HepG2 (cell line): ENCODE data around the gene MTFR1L. TPM values are rescaled to one million over a fixed set of nuclear protein-coding genes. Genes with fewer than 3 reads are reported as not detected.

Experiments used
- ARNT ChIP-seq: fragments of 450-650 bp; IDR thresholded peaks from 2 replicates; pipeline ENCODE4 v1.6.1; 2017
- GATAD1 ChIP-seq: IDR thresholded peaks from 2 replicates; pipeline ENCODE4 v1.6.1; 2016; ENCODE audit warnings: missing genetic modification reagents, missing compliant biosample characterization
- KLF13 ChIP-seq: sonication (generic); formaldehyde crosslinking; IDR thresholded peaks from 2 replicates; pipeline ENCODE4 v1.4.0; 2020; ENCODE audit warnings: mild to moderate bottlenecking, missing genetic modification reagents
- LBX2 ChIP-seq: sonication (generic); formaldehyde crosslinking; IDR thresholded peaks from 2 replicates; pipeline ENCODE4 v1.5.0; 2020; ENCODE audit warnings: missing genetic modification reagents, mild to moderate bottlenecking, borderline replicate concordance
- MEIS1 ChIP-seq: sonication (generic); formaldehyde crosslinking; IDR thresholded peaks from 2 replicates; pipeline ENCODE4 v1.9.0; 2021; ENCODE audit warnings: mild to moderate bottlenecking, missing genetic modification reagents, moderate library complexity, borderline replicate concordance
- RXRB ChIP-seq: IDR thresholded peaks from 2 replicates; pipeline ENCODE4 v1.6.1; 2016; ENCODE audit warnings: borderline replicate concordance, missing genetic modification reagents, missing compliant biosample characterization
- SPEN ChIP-seq: sonication (generic); formaldehyde crosslinking; IDR thresholded peaks from 2 replicates; pipeline ENCODE4 v1.5.1; 2020; ENCODE audit warnings: low read depth, mild to moderate bottlenecking, missing genetic modification reagents
- TRIM24 ChIP-seq: sonication (generic); formaldehyde crosslinking; IDR thresholded peaks from 2 replicates; pipeline ENCODE4 v1.8.0; 2022; ENCODE audit warnings: mild to moderate bottlenecking, missing genetic modification reagents
- ZBTB43 ChIP-seq: sonication (generic); formaldehyde crosslinking; conservative IDR thresholded peaks from 2 replicates; pipeline ENCODE4 v1.4.0; 2020; ENCODE audit warnings: missing genetic modification reagents
- ZC3H4 ChIP-seq: sonication (generic); formaldehyde crosslinking; IDR thresholded peaks from 2 replicates; pipeline ENCODE4 v1.4.0; 2020; ENCODE audit warnings: missing genetic modification reagents, borderline replicate concordance
- ZNF10 ChIP-seq: sonication (generic); formaldehyde crosslinking; IDR thresholded peaks from 2 replicates; pipeline ENCODE4 v1.4.0; 2020; ENCODE audit warnings: mild to moderate bottlenecking, low read depth, missing genetic modification reagents, borderline replicate concordance
- ZNF136 ChIP-seq: sonication (generic); formaldehyde crosslinking; IDR thresholded peaks from 2 replicates; pipeline ENCODE4 v1.8.1; 2022; ENCODE audit warnings: low read depth, mild to moderate bottlenecking, moderate library complexity, missing genetic modification reagents
- ZNF138 ChIP-seq: sonication (generic); formaldehyde crosslinking; IDR thresholded peaks from 2 replicates; pipeline ENCODE4 v1.5.0; 2020; ENCODE audit warnings: mild to moderate bottlenecking, low read depth, missing genetic modification reagents
- ZNF207 ChIP-seq: fragments of 450-650 bp; IDR thresholded peaks from 2 replicates; pipeline ENCODE4 v1.6.1; 2016; ENCODE audit warnings: antibody characterized with exemption, borderline replicate concordance
- ZNF3 ChIP-seq: IDR thresholded peaks from 2 replicates; pipeline ENCODE4 v1.7.0; 2017; ENCODE audit warnings: inconsistent platforms
- ZNF354B ChIP-seq: sonication (generic); formaldehyde crosslinking; IDR thresholded peaks from 2 replicates; pipeline ENCODE4 v1.8.0; 2022; ENCODE audit warnings: mild to moderate bottlenecking, missing genetic modification reagents
- ZNF546 ChIP-seq: sonication (generic); formaldehyde crosslinking; conservative IDR thresholded peaks from 2 replicates; pipeline ENCODE4 v1.8.1; 2023; ENCODE audit warnings: mild to moderate bottlenecking, missing genetic modification reagents
- ZNF616 ChIP-seq: sonication (generic); formaldehyde crosslinking; IDR thresholded peaks from 2 replicates; pipeline ENCODE4 v1.5.0; 2020; ENCODE audit warnings: low read depth, mild to moderate bottlenecking, missing genetic modification reagents
- ZNF652 ChIP-seq: IDR thresholded peaks from 2 replicates; pipeline ENCODE4 v1.6.1; 2016; ENCODE audit warnings: low read depth, borderline replicate concordance
- ZNF772 ChIP-seq: sonication (generic); formaldehyde crosslinking; IDR thresholded peaks from 2 replicates; pipeline ENCODE4 v1.5.0; 2020; ENCODE audit warnings: mild to moderate bottlenecking, missing genetic modification reagents
- polyA plus RNA-seq, 8 experiments: library from polyadenylated mRNA; depleted of rRNA in 3 of 8; stranded (reverse) in 7 of 8; unstranded in 1 of 8; fragments of >200 nt; fragmentation: Illumina TruSeq in 4 of 8; extraction: Trizol in 4 of 8; gene quantifications; 2 replicates each; pipeline versions ENCODE4 v1.2.1 to v1.2.3, GENCODE V29; 2011 to 2016; ENCODE audit warnings: low read depth in 4 of 8, missing spikeins in 1 of 8, mixed read lengths in 1 of 8; ENCODE audit not compliant: insufficient read depth in 1 of 8
- total RNA-seq, 5 experiments: library from RNA; depleted of rRNA; stranded (reverse); fragments of >200 nt; fragmentation: Illumina TruSeq; extraction: Trizol; gene quantifications; 2 replicates each; pipeline ENCODE4 v1.2.3, GENCODE V29; 2016; ENCODE audit warnings: low read depth in 1 of 5
- TF ChIP-seq, protein P1 (sequence below): sonication (generic); formaldehyde crosslinking; IDR thresholded peaks from 2 replicates; pipeline ENCODE4 v1.9.0; 2021; ENCODE audit warnings: missing genetic modification reagents, borderline replicate concordance
- TF ChIP-seq, protein P2 (sequence below): IDR thresholded peaks from 2 replicates; pipeline ENCODE4 v1.6.1; 2016; ENCODE audit warnings: control low read depth
- TF ChIP-seq, protein P3 (sequence below): sonication (generic); formaldehyde crosslinking; IDR thresholded peaks from 2 replicates; pipeline ENCODE4 v1.5.0; 2020; ENCODE audit warnings: missing genetic modification reagents, mild to moderate bottlenecking, borderline replicate concordance

The MTFR1L gene
- total and polyA plus RNA-seq, 2 of the 13 experiments (the other 11 are each of a cell fraction or from before 2014, with no cell fraction given), result 38.0 to 55.7 TPM

- TF ChIP-seq, protein P1, sequence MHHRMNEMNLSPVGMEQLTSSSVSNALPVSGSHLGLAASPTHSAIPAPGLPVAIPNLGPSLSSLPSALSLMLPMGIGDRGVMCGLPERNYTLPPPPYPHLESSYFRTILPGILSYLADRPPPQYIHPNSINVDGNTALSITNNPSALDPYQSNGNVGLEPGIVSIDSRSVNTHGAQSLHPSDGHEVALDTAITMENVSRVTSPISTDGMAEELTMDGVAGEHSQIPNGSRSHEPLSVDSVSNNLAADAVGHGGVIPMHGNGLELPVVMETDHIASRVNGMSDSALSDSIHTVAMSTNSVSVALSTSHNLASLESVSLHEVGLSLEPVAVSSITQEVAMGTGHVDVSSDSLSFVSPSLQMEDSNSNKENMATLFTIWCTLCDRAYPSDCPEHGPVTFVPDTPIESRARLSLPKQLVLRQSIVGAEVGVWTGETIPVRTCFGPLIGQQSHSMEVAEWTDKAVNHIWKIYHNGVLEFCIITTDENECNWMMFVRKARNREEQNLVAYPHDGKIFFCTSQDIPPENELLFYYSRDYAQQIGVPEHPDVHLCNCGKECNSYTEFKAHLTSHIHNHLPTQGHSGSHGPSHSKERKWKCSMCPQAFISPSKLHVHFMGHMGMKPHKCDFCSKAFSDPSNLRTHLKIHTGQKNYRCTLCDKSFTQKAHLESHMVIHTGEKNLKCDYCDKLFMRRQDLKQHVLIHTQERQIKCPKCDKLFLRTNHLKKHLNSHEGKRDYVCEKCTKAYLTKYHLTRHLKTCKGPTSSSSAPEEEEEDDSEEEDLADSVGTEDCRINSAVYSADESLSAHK (CRISPR knock-in tag), result no peak
- TF ChIP-seq ZNF616 (CRISPR knock-in tag), result no peak
- TF ChIP-seq KLF13 (CRISPR knock-in tag), result no peak
- no peak for TF ChIP-seq ZNF652 (CRISPR knock-in tag)
- peak; percentile 85 for TF ChIP-seq SPEN
- TF ChIP-seq ZC3H4 (CRISPR knock-in tag), result no peak
- peak; percentile 45; the same call in 1 of the 2 replicates for TF ChIP-seq MEIS1 (CRISPR knock-in tag)
- 0 out of 2 replicates have a peak, but pooled peaks have one; percentile 57 for TF ChIP-seq LBX2 (CRISPR knock-in tag)
- TF ChIP-seq ZNF10 (CRISPR knock-in tag), result no peak
- TF ChIP-seq ZNF138 (CRISPR knock-in tag), result no peak; the same call in 1 of the 2 replicates
- TF ChIP-seq ZNF354B, result no peak
- no peak for TF ChIP-seq ZNF546
- TF ChIP-seq, protein P2, sequence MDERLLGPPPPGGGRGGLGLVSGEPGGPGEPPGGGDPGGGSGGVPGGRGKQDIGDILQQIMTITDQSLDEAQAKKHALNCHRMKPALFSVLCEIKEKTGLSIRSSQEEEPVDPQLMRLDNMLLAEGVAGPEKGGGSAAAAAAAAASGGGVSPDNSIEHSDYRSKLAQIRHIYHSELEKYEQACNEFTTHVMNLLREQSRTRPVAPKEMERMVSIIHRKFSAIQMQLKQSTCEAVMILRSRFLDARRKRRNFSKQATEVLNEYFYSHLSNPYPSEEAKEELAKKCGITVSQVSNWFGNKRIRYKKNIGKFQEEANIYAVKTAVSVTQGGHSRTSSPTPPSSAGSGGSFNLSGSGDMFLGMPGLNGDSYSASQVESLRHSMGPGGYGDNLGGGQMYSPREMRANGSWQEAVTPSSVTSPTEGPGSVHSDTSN (CRISPR knock-in tag), result no peak
- peak; percentile 41; the same call in 1 of the 2 replicates for TF ChIP-seq ZBTB43 (CRISPR knock-in tag)
- peak; percentile 87; the same call in 1 of the 2 replicates for TF ChIP-seq ZNF772 (CRISPR knock-in tag)
- TF ChIP-seq, protein P3, sequence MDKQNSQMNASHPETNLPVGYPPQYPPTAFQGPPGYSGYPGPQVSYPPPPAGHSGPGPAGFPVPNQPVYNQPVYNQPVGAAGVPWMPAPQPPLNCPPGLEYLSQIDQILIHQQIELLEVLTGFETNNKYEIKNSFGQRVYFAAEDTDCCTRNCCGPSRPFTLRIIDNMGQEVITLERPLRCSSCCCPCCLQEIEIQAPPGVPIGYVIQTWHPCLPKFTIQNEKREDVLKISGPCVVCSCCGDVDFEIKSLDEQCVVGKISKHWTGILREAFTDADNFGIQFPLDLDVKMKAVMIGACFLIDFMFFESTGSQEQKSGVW, result 0 out of 2 replicates have a peak, but pooled peaks have one; percentile 44
- no peak for TF ChIP-seq ZNF3 (CRISPR knock-in tag)
- TF ChIP-seq RXRB (CRISPR knock-in tag), result peak; percentile 61; the same call in 1 of the 2 replicates
- TF ChIP-seq GATAD1 (CRISPR knock-in tag), result peak; percentile 88
- peak; percentile 95; the same call in 1 of the 2 replicates for TF ChIP-seq ZNF136 (CRISPR knock-in tag)
- TF ChIP-seq ZNF207, result no peak
- TF ChIP-seq TRIM24 (CRISPR knock-in tag), result no peak
- no peak for TF ChIP-seq ARNT
Observed at GRCh38 chr1:25819491-25820246, at the start of gene MTFR1L (continued).
